OCI-LY7 (cell line): ENCODE results near the gene GLYAT. TPM values are rescaled to one million over a fixed set of nuclear protein-coding genes. Genes with fewer than 3 reads are reported as not detected.

ENCODE experiments used
- BruUV-seq: library from RNA; stranded (reverse); fragments of 400-500 nt; replicated peaks from 2 replicates; lab custom pipeline; 2021; lab: Mats Ljungman, UMichigan
- CTCF ChIA-PET: fragments of 300-600 bp; sonication (Branson Sonifier 250); formaldehyde crosslinking; loops from one replicate; lab custom pipeline; 2022; ENCODE audit warnings: antibody characterized with exemption; ENCODE audit not compliant: unreplicated experiment; lab: Charles Lee
- POLR2A ChIA-PET: fragments of 300-600 bp; sonication (Branson Sonifier 250); formaldehyde crosslinking; loops from one replicate; lab custom pipeline; 2022; ENCODE audit warnings: antibody characterized with exemption; lab: Charles Lee
- DNase-seq: peaks from one replicate; pipeline ENCODE4 v3.0.0-alpha.2; 2015; ENCODE audit warnings: low spot score
- H2AFZ ChIP-seq: fragments of 200-600 bp; sonication (generic), shearing (Covaris generic); 2 replicates; pipeline ENCODE4 v1.6.1; 2014; ENCODE audit warnings: mild to moderate bottlenecking, antibody characterized with exemption, low read length, moderate library complexity
- H3K27ac ChIP-seq: fragments of 200-600 bp; sonication (generic); 2 replicates; pipeline ENCODE4 v1.5.1; 2014; ENCODE audit warnings: mixed run types, low read depth, mild to moderate bottlenecking, moderate library complexity, low read length, inconsistent platforms; ENCODE audit not compliant: poor library complexity, severe bottlenecking
- H3K36me3 ChIP-seq: fragments of 200-600 bp; sonication (generic); 2 replicates; pipeline ENCODE4 v1.6.1; 2014; ENCODE audit warnings: mild to moderate bottlenecking, antibody characterized with exemption, low read length, moderate library complexity, mixed read lengths; ENCODE audit not compliant: insufficient read depth
- H3K4me1 ChIP-seq: fragments of 200-600 bp; sonication (generic); 2 replicates; pipeline ENCODE4 v1.5.1; 2014; ENCODE audit warnings: mild to moderate bottlenecking, low read length; ENCODE audit not compliant: insufficient read depth, poor library complexity, severe bottlenecking
- H3K4me2 ChIP-seq: fragments of 200-600 bp; sonication (generic); 2 replicates; pipeline ENCODE4 v1.6.1; 2014; ENCODE audit warnings: mild to moderate bottlenecking, low read length
- H3K4me3 ChIP-seq: fragments of 200-600 bp; sonication (generic); 2 replicates; pipeline ENCODE4 v1.5.1; 2014; ENCODE audit warnings: mild to moderate bottlenecking, low read depth, low read length; ENCODE audit not compliant: poor library complexity, severe bottlenecking
- H3K79me2 ChIP-seq: fragments of 200-600 bp; sonication (generic); 2 replicates; pipeline ENCODE4 v1.6.1; 2016; ENCODE audit warnings: low read depth, mild to moderate bottlenecking, low read length, moderate library complexity, mixed read lengths; ENCODE audit not compliant: insufficient read depth
- H3K9me2 ChIP-seq: fragments of 200-600 bp; sonication (generic); 2 replicates; pipeline ENCODE4 v1.6.1; 2016; ENCODE audit warnings: mild to moderate bottlenecking, low read length, mixed read lengths; ENCODE audit not compliant: insufficient read depth
- H3K9me3 ChIP-seq: fragments of 200-600 bp; sonication (generic); 2 replicates; pipeline ENCODE4 v1.6.1; 2014; ENCODE audit warnings: mild to moderate bottlenecking, mixed run types, low read length, mixed read lengths
- H4K20me1 ChIP-seq: fragments of 200-600 bp; sonication (generic); 2 replicates; pipeline ENCODE4 v1.6.1; 2014; ENCODE audit warnings: mild to moderate bottlenecking, antibody characterized with exemption, low read length, moderate library complexity, mixed read lengths; ENCODE audit not compliant: insufficient read depth
- CTCF ChIP-seq: fragments of 200-600 bp; sonication (generic); conservative IDR thresholded peaks from 2 replicates; pipeline ENCODE4 v1.5.1; 2014; ENCODE audit warnings: mild to moderate bottlenecking, antibody characterized with exemption, low read length, moderate library complexity, mixed read lengths
- EZH2phosphoT487 ChIP-seq: fragments of 200-600 bp; sonication (generic); IDR thresholded peaks from 2 replicates; pipeline ENCODE4 v1.6.1; 2018; ENCODE audit warnings: low read depth, borderline replicate concordance, mild to moderate bottlenecking, mixed run types, antibody characterized with exemption, low read length, moderate library complexity, mixed read lengths
- intact Hi-C: fragments of 100-400 bp; cut with micrococcal nuclease; formaldehyde crosslinking; loops from one replicate; pipeline ENCODE4 v1.10.0; 2022; ENCODE audit not compliant: unreplicated experiment
- total RNA-seq, 2 experiments: library from RNA; depleted of rRNA in 1 of 2; stranded (reverse); fragments of >200 nt in 1 of 2; shearing (Covaris generic) in 1 of 2; gene quantifications; 2 replicates each; pipeline ENCODE4 v1.2.3, GENCODE V29; 2014 to 2022

GLYAT gene
- total RNA-seq, 2 experiments from 2014 or later: not detected

DNA sequence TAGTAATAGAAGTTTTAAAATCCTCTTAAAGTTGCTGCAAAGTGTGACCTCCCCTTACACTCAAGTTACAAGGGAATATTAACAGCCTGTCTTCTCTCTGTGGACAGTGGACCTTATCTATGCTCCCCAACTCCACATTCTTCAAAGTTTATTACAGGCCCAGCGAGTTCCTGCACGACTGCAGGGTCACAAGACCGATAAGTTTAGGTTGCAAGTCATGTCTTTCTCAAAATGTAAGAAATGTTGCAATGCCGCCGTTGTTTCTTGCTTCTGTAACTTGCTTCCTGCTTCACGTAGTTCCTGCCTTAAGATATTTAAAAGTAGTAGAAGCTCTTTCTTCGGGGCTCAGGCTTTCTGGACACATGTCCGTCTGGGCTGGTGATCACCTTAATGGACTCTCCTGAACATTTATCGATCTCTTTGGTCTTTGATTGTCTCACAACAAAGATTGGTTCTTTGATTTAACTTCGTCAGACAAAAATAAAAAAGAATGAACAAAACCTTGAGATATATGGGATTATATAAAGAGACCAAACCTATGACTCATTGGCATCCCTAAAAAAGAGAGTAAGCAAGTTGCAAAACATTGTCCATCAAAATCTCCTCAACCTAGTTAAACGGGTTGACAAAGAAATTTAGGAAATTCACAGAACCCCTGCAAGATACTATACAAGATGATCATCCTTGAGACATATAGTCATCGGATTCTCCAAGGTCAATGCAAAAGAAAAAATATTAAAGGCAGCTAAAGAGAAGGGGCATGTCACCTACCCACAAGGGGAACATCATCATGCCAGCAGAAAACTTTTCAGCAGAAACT is 45.4 kb upstream of the GLYAT start:
- H3K36me3 ChIP-seq: no peaks in the 10 kb centered on the region
- BruUV-seq: no TSS peak
- no peaks in the 10 kb centered on the region for H3K79me2 ChIP-seq
- H3K4me1 ChIP-seq: no peaks in the 10 kb centered on the region
- no peaks in the 10 kb centered on the region for H3K9me3 ChIP-seq
- no peak overlapping the region for H3K27ac ChIP-seq
- TF ChIP-seq EZH2phosphoT487 (no peak), CTCF (no peak)
- intact Hi-C loops: no loop called here
- H3K4me3 ChIP-seq: no peak overlapping the region
- no peaks in the 10 kb centered on the region for H3K9me2 ChIP-seq
- H2AFZ ChIP-seq: no peak overlapping the region
- ChIA-PET CTCF (no interaction called here), POLR2A (no interaction called here)
- no peak for DNase-seq
- no peak overlapping the region for H3K4me2 ChIP-seq
- no peaks in the 10 kb centered on the region for H4K20me1 ChIP-seq

GRCh38 chr11:58775066-58775708 is 43.4 kb upstream of the GLYAT start:
- no peak for DNase-seq
- ChIA-PET CTCF (no interaction called here), POLR2A (no interaction called here)
- no peaks in the 10 kb centered on the region for H3K79me2 ChIP-seq
- no peak overlapping the region for H3K4me2 ChIP-seq
- no peaks in the 10 kb centered on the region for H4K20me1 ChIP-seq
- H3K36me3 ChIP-seq: no peaks in the 10 kb centered on the region
- no peak overlapping the region for H3K27ac ChIP-seq
- intact Hi-C loops: no loop called here
- no peaks in the 10 kb centered on the region for H3K4me1 ChIP-seq
- H2AFZ ChIP-seq: no peak overlapping the region
- BruUV-seq: no TSS peak
- H3K9me2 ChIP-seq: no peaks in the 10 kb centered on the region
- TF ChIP-seq CTCF (no peak), EZH2phosphoT487 (no peak)
- H3K4me3 ChIP-seq: no peak overlapping the region
- H3K9me3 ChIP-seq: no peaks in the 10 kb centered on the region
